ENCODE data around the gene PLA2G6. TPM values are rescaled to one million over a fixed set of nuclear protein-coding genes. Genes with fewer than 3 reads are reported as not detected.

PLA2G6 gene
- total and polyA plus RNA-seq, 2 of the 13 experiments (the other 11 are each of a cell fraction or from before 2014, with no cell fraction given), result 4.8 to 11.5 TPM

GRCh38 chr22:38213990-38214301 lies 32.3 kb upstream of the PLA2G6 start (continued):
- no peak for TF ChIP-seq PRDM10 (CRISPR knock-in tag; IDR thresholded peaks at IDR 0.05; ENCODE audit: low read depth)

GRCh38 chr22:38213319-38213989 lies 31.8 kb upstream of the PLA2G6 start:
- DNase-seq (ENCODE audit: low spot score), result no peak
- ChIA-PET POLR2A (no interaction called here), CTCF (ENCODE audit: low intra/inter-chr PET ratio, low total read pairs) (no interaction called here)
- peaks cover 28% of the 10 kb centered on the region for H3K79me2 ChIP-seq (ENCODE audit: insufficient read depth, low read length)
- no TSS peak for BruUV-seq (replicated peaks)
- intact Hi-C loops (cut with micrococcal nuclease; ENCODE audit: unreplicated experiment), result no loop called here
- FAIRE-seq, result no peak
- H3K27ac ChIP-seq (ENCODE audit: extremely low read length, insufficient read depth, low read length), result no peak overlapping the region
- TF ChIP-seq E2F2 (CRISPR knock-in tag; IDR thresholded peaks at IDR 0.05; ENCODE audit: borderline replicate concordance), result no peak
- TF ChIP-seq ZNF382 (CRISPR knock-in tag; IDR thresholded peaks at IDR 0.05; ENCODE audit: borderline replicate concordance), result no peak
- no peak for TF ChIP-seq SOX6 (IDR thresholded peaks at IDR 0.05)
- TF ChIP-seq SOX6 (CRISPR knock-in tag; IDR thresholded peaks at IDR 0.05), result 0 out of 2 replicates have a peak, but pooled peaks have one; percentile 15
- no peaks in the 10 kb centered on the region for H3K9me3 ChIP-seq (ENCODE audit: low read length)
- peaks cover 42% of the 10 kb centered on the region; the same call in 1 of the 2 replicates for H4K20me1 ChIP-seq (ENCODE audit: insufficient read depth, low read length)
- peaks cover 6 to 23% of the 10 kb centered on the region in 2 experiments for H3K36me3 ChIP-seq (replicated peaks in 1 of 2; ENCODE audit: control insufficient read depth in 1 of 2, insufficient read depth in 2 of 2, low read length in 2 of 2)
- peaks cover 31% of the 10 kb centered on the region for H3K4me1 ChIP-seq (ENCODE audit: insufficient read depth, low read length)
- peak; percentile 2; the same call in 2 of the 3 replicates for ATAC-seq
- H3K4me3 ChIP-seq (replicated peaks in 1 of 3; ENCODE audit: insufficient read depth in 1 of 3, low read depth in 2 of 3, low read length in 3 of 3), result no peak overlapping the region
- no peak overlapping the region for H3K4me2 ChIP-seq (ENCODE audit: low read depth, low read length)
- 85% methylated on average over 6 of the region's 6 CpGs for WGBS (ENCODE audit: low lambda C conversion rate)
- H2AFZ ChIP-seq (ENCODE audit: low read length), result no peak overlapping the region
- in situ Hi-C loops (cut with HindIII; ENCODE audit: extremely low pct_ligation_motif_present, low pct_unique_long_range_greater_than_20kb), result no loop called here
- H3K27me3 ChIP-seq (ENCODE audit: control insufficient read depth in 1 of 2, insufficient read depth in 2 of 2, low read length in 2 of 2), result no peaks in the 10 kb centered on the region
- no peak overlapping the region for H3K9ac ChIP-seq (ENCODE audit: insufficient read depth, low read depth, low read length)
